ENCODE measurements around the gene NHEJ1. TPM values are rescaled to one million over a fixed set of nuclear protein-coding genes. Genes with fewer than 3 reads are reported as not detected.

The NHEJ1 gene
- total RNA-seq, 1 experiment from 2014 or later = 11.5 TPM

DNA sequence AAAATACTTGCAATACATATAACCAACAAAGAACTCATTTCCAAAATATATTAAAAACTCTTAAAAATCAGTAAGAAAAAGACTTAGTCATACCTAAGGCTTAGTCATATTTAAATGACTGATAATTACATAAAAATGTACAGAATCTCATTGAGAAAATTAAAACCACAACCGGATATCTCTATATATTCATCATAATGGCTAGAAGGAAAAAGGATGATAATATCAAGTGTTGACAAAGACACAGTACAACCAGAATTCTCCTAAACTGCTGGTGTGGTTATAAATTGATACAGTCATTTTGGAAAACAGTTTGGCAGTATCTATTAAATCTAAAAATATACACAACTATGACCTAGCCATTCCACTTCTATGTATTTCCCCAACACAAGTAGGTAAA is 72.8 kb downstream of the NHEJ1 start:
- TF ChIP-seq, protein P1, sequence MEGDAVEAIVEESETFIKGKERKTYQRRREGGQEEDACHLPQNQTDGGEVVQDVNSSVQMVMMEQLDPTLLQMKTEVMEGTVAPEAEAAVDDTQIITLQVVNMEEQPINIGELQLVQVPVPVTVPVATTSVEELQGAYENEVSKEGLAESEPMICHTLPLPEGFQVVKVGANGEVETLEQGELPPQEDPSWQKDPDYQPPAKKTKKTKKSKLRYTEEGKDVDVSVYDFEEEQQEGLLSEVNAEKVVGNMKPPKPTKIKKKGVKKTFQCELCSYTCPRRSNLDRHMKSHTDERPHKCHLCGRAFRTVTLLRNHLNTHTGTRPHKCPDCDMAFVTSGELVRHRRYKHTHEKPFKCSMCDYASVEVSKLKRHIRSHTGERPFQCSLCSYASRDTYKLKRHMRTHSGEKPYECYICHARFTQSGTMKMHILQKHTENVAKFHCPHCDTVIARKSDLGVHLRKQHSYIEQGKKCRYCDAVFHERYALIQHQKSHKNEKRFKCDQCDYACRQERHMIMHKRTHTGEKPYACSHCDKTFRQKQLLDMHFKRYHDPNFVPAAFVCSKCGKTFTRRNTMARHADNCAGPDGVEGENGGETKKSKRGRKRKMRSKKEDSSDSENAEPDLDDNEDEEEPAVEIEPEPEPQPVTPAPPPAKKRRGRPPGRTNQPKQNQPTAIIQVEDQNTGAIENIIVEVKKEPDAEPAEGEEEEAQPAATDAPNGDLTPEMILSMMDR (IDR thresholded peaks at IDR 0.05; ENCODE audit: unreplicated experiment) = no peak
- POLR2A ChIA-PET = interaction anchor here (0.7 kb wide), 1 partner anchor 108 kb away, joined by 3 read pairs; no protein-coding TSS in a partner anchor
- DNase-seq (ENCODE audit: unreplicated experiment) = no peak

DNA sequence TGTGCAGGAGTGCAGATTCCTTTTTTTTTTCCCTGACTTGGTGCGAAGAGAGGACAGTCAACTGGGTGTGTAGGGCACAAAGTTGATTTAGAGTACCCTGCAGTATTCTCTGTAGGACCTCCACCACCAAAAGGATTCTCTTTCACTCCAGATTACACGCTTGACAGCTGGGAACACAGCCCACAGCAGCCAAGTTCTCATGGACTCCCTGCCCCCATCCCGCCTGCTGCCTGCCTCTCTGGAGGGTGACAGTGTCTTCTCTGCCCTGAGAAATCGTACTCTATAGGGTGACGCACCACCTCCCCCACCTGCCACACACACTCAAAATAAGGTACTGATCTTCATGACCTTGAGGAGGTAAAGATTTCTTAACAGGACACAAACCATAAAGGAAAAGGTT is 73.3 kb downstream of the NHEJ1 start:
- intact Hi-C loops (cut with micrococcal nuclease) = no loop called here
- no peak for DNase-seq (ENCODE audit: unreplicated experiment)
- TF ChIP-seq, protein P1 (IDR thresholded peaks at IDR 0.05; ENCODE audit: unreplicated experiment) = no peak
- Mint-ChIP-seq H3K36me3 (ENCODE audit: insufficient read depth, unreplicated experiment) (peaks cover 5% of the 10 kb centered on the region), H3K4me1 (ENCODE audit: insufficient read depth, unreplicated experiment) (no peaks in the 10 kb centered on the region), H3K27ac (ENCODE audit: low read depth, unreplicated experiment) (no peak overlapping the region), H3K9me3 (ENCODE audit: unreplicated experiment) (no peaks in the 10 kb centered on the region), H3K27me3 (ENCODE audit: insufficient read depth, unreplicated experiment) (no peaks in the 10 kb centered on the region), H3K4me3 (ENCODE audit: unreplicated experiment) (no peak overlapping the region)
- POLR2A ChIA-PET = interaction anchor here (0.7 kb wide), 1 partner anchor 107 kb away, joined by 3 read pairs; no protein-coding TSS in a partner anchor
- CTCF ChIA-PET = interaction anchor here (0.7 to 1.8 kb wide), 6 partner anchors 14 to 212 kb away, joined by 3 to 6 read pairs (median 4); no protein-coding TSS in a partner anchor
- BruUV-seq (replicated peaks) = no TSS peak

More for the DNA sequence above, 72.8 kb downstream of the NHEJ1 start:
- intact Hi-C loops (cut with micrococcal nuclease) = no loop called here
- Mint-ChIP-seq H3K4me1 (ENCODE audit: insufficient read depth, unreplicated experiment) (no peaks in the 10 kb centered on the region), H3K27ac (ENCODE audit: low read depth, unreplicated experiment) (no peak overlapping the region), H3K9me3 (ENCODE audit: unreplicated experiment) (no peaks in the 10 kb centered on the region), H3K36me3 (ENCODE audit: insufficient read depth, unreplicated experiment) (peaks cover 5% of the 10 kb centered on the region), H3K27me3 (ENCODE audit: insufficient read depth, unreplicated experiment) (no peaks in the 10 kb centered on the region), H3K4me3 (ENCODE audit: unreplicated experiment) (no peak overlapping the region)
- CTCF ChIA-PET = interaction anchor here (1.0 to 1.6 kb wide), 5 partner anchors 11 to 67 kb away, joined by 3 to 4 read pairs (median 4); no protein-coding TSS in a partner anchor
- no TSS peak for BruUV-seq (replicated peaks)

GRCh38 chr2:219086196-219086595 is 74.4 kb downstream of the NHEJ1 start:
- no peak overlapping the region for H3K4me3 Mint-ChIP-seq (ENCODE audit: unreplicated experiment)
- H3K27ac Mint-ChIP-seq (ENCODE audit: low read depth, unreplicated experiment) = no peak overlapping the region
- H3K9me3 Mint-ChIP-seq (ENCODE audit: unreplicated experiment) = no peaks in the 10 kb centered on the region
- intact Hi-C loops (cut with micrococcal nuclease) = no loop called here
- H3K36me3 Mint-ChIP-seq (ENCODE audit: insufficient read depth, unreplicated experiment) = peaks cover 5% of the 10 kb centered on the region
- H3K4me1 Mint-ChIP-seq (ENCODE audit: insufficient read depth, unreplicated experiment) = no peaks in the 10 kb centered on the region
- TF ChIP-seq, protein P1 (IDR thresholded peaks at IDR 0.05; ENCODE audit: unreplicated experiment) = no peak
- POLR2A ChIA-PET = no interaction called here
- no peaks in the 10 kb centered on the region for H3K27me3 Mint-ChIP-seq (ENCODE audit: insufficient read depth, unreplicated experiment)
- CTCF ChIA-PET = interaction anchor here (0.6 to 1.8 kb wide), 9 partner anchors 18 to 202 kb away, joined by 3 to 6 read pairs (median 3); no protein-coding TSS in a partner anchor
- no TSS peak for BruUV-seq (replicated peaks)
- no peak for DNase-seq (ENCODE audit: unreplicated experiment)

DNA sequence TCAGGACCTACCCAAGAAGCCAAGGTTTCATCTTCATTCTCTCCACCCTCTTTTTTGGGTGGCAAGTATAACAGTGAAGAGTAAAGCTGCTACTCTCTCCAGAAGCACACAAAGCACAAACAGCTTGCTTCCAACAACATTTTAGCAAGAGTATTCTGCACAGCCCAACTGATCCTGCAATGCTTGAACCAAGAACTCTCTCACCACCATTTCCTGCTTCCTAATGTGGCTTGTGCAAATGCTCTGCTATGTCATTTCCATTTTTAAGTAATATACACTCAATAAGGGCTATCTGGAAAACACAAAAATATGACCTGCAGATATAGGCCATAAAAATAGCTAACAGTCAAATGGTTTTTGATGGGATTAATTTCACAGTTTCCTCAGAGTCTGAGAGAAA is 75.8 kb downstream of the NHEJ1 start:
- Mint-ChIP-seq H3K36me3 (ENCODE audit: insufficient read depth, unreplicated experiment) (peaks cover 5% of the 10 kb centered on the region), H3K27ac (ENCODE audit: low read depth, unreplicated experiment) (no peak overlapping the region), H3K27me3 (ENCODE audit: insufficient read depth, unreplicated experiment) (no peaks in the 10 kb centered on the region), H3K9me3 (ENCODE audit: unreplicated experiment) (no peaks in the 10 kb centered on the region), H3K4me3 (ENCODE audit: unreplicated experiment) (no peak overlapping the region), H3K4me1 (ENCODE audit: insufficient read depth, unreplicated experiment) (no peaks in the 10 kb centered on the region)
- TF ChIP-seq, protein P1 (IDR thresholded peaks at IDR 0.05; ENCODE audit: unreplicated experiment) = no peak
- CTCF ChIA-PET = interaction anchor here (0.6 to 1.2 kb wide), 5 partner anchors 12 to 273 kb away, joined by 3 to 7 read pairs (median 3); no protein-coding TSS in a partner anchor
- no peak for DNase-seq (ENCODE audit: unreplicated experiment)
- BruUV-seq (replicated peaks) = no TSS peak
- intact Hi-C loops (cut with micrococcal nuclease) = no loop called here
- POLR2A ChIA-PET = no interaction called here
